HUES64 (cell line): ENCODE data around the gene MAML3.

Experiments
- H3K27ac ChIP-seq: 2 replicates; pipeline ENCODE4 v1.7.0; 2013; ENCODE audit warnings: low read depth, low read length, inconsistent platforms
- H3K27me3 ChIP-seq: 2 replicates; pipeline ENCODE4 v1.6.1; 2013; ENCODE audit warnings: mild to moderate bottlenecking, low read length; ENCODE audit not compliant: insufficient read depth
- H3K36me3 ChIP-seq: 2 replicates; pipeline ENCODE4 v1.6.1; 2013; ENCODE audit warnings: mild to moderate bottlenecking, low read length; ENCODE audit not compliant: insufficient read depth
- H3K4me1 ChIP-seq: 2 replicates; pipeline ENCODE4 v1.6.1; 2013; ENCODE audit warnings: mild to moderate bottlenecking, low read length, moderate library complexity; ENCODE audit not compliant: insufficient read depth
- H3K4me3 ChIP-seq: 2 replicates; pipeline ENCODE4 v1.5.1; 2013; ENCODE audit warnings: mild to moderate bottlenecking, low read length, moderate library complexity
- H3K9ac ChIP-seq: 2 replicates; pipeline ENCODE4 v1.6.1; 2013; ENCODE audit warnings: mild to moderate bottlenecking, low read depth, low read length
- H3K9me3 ChIP-seq: 2 replicates; pipeline ENCODE4 v1.6.1; 2013; ENCODE audit warnings: low read depth, low read length; ENCODE audit not compliant: insufficient read depth
- WGBS: fragments of 150-250, 120-280 bp; methylation state at CpG from one replicate; pipeline ENCODE4 v1.1.7; 2013; ENCODE audit warnings: missing lambda C conversion rate; 5-methylcytosine and 5-hydroxymethylcytosine counted together

The MAML3 gene

GRCh38 chr4:140097572-140097971 lies 56.4 kb downstream of the MAML3 start:
- H3K4me1 ChIP-seq: peaks cover 42% of the 10 kb centered on the region
- 80% methylated on average over 4 of the region's 4 CpGs for WGBS
- H3K27ac ChIP-seq: no peak overlapping the region
- no peak overlapping the region for H3K9ac ChIP-seq
- H3K9me3 ChIP-seq: no peaks in the 10 kb centered on the region
- no peak overlapping the region for H3K4me3 ChIP-seq
- H3K36me3 ChIP-seq: no peaks in the 10 kb centered on the region
- no peaks in the 10 kb centered on the region for H3K27me3 ChIP-seq

- Histone ChIP-seq H3K27me3 (no peaks in the 10 kb centered on the region), H3K4me3 (no peak overlapping the region), H3K4me1 (peaks cover 47% of the 10 kb centered on the region), H3K36me3 (no peaks in the 10 kb centered on the region), H3K27ac (no peak overlapping the region), H3K9ac (no peak overlapping the region), H3K9me3 (no peaks in the 10 kb centered on the region)
- 92% methylated on average over 2 of the region's 2 CpGs for WGBS
These were observed 57.1 kb downstream of the MAML3 start for GRCh38 chr4:140096921-140097320.

- no peak overlapping the region for H3K9ac ChIP-seq
- H3K27ac ChIP-seq: no peak overlapping the region
- no peaks in the 10 kb centered on the region for H3K9me3 ChIP-seq
- H3K4me3 ChIP-seq: no peak overlapping the region
- 91% methylated on average over 4 of the region's 5 CpGs for WGBS
- no peaks in the 10 kb centered on the region for H3K27me3 ChIP-seq
- peaks cover 50% of the 10 kb centered on the region for H3K4me1 ChIP-seq
- no peaks in the 10 kb centered on the region for H3K36me3 ChIP-seq
These were observed 57.5 kb downstream of the MAML3 start for GRCh38 chr4:140096483-140096861.

GRCh38 chr4:140095694-140096482 lies 58.1 kb downstream of the MAML3 start:
- Histone ChIP-seq H3K27ac (no peak overlapping the region), H3K27me3 (no peaks in the 10 kb centered on the region), H3K4me1 (peaks cover 56% of the 10 kb centered on the region), H3K9ac (no peak overlapping the region), H3K36me3 (no peaks in the 10 kb centered on the region), H3K4me3 (no peak overlapping the region), H3K9me3 (no peaks in the 10 kb centered on the region)
- 85% methylated on average over 9 of the region's 9 CpGs for WGBS

GRCh38 chr4:140094438-140095420 lies 59.3 kb downstream of the MAML3 start:
- no peaks in the 10 kb centered on the region for H3K9me3 ChIP-seq
- H3K27ac ChIP-seq: no peak overlapping the region
- H3K36me3 ChIP-seq: no peaks in the 10 kb centered on the region
- 35% methylated on average over 17 of the region's 17 CpGs for WGBS
- no peak overlapping the region for H3K4me3 ChIP-seq
- H3K4me1 ChIP-seq: peaks cover 62% of the 10 kb centered on the region
- no peaks in the 10 kb centered on the region for H3K27me3 ChIP-seq
- no peak overlapping the region for H3K9ac ChIP-seq

GRCh38 chr4:140092094-140092851 lies 61.7 kb downstream of the MAML3 start:
- Histone ChIP-seq H3K36me3 (no peaks in the 10 kb centered on the region), H3K9ac (no peak overlapping the region), H3K9me3 (no peaks in the 10 kb centered on the region), H3K27me3 (no peaks in the 10 kb centered on the region), H3K4me1 (peaks cover 59% of the 10 kb centered on the region), H3K27ac (peak overlapping the region; percentile 50; the same call in 1 of the 2 replicates), H3K4me3 (peak overlapping the region; percentile 33)
- 10% methylated on average over 21 of the region's 23 CpGs for WGBS

GRCh38 chr4:140091305-140091704 lies 62.7 kb downstream of the MAML3 start:
- H3K27ac ChIP-seq: no peak overlapping the region
- H3K9ac ChIP-seq: no peak overlapping the region
- H3K9me3 ChIP-seq: no peaks in the 10 kb centered on the region
- no peak overlapping the region for H3K4me3 ChIP-seq
- no peaks in the 10 kb centered on the region for H3K36me3 ChIP-seq
- H3K4me1 ChIP-seq: peaks cover 56% of the 10 kb centered on the region
- H3K27me3 ChIP-seq: no peaks in the 10 kb centered on the region

- Histone ChIP-seq H3K27me3 (no peaks in the 10 kb centered on the region), H3K9ac (no peak overlapping the region), H3K4me3 (no peak overlapping the region), H3K9me3 (no peaks in the 10 kb centered on the region), H3K4me1 (peaks cover 54% of the 10 kb centered on the region), H3K36me3 (no peaks in the 10 kb centered on the region), H3K27ac (peak overlapping the region; percentile 26; the same call in 1 of the 2 replicates)
- 55% methylated on average over 5 of the region's 5 CpGs for WGBS
These were observed 63.7 kb downstream of the MAML3 start for GRCh38 chr4:140090215-140090731.

GRCh38 chr4:140089216-140089615 lies 64.8 kb downstream of the MAML3 start:
- Histone ChIP-seq H3K9ac (no peak overlapping the region), H3K4me3 (no peak overlapping the region), H3K9me3 (no peaks in the 10 kb centered on the region), H3K36me3 (no peaks in the 10 kb centered on the region), H3K27me3 (no peaks in the 10 kb centered on the region), H3K27ac (no peak overlapping the region), H3K4me1 (peaks cover 54% of the 10 kb centered on the region)

GRCh38 chr4:140088323-140088967 lies 65.5 kb downstream of the MAML3 start:
- Histone ChIP-seq H3K4me3 (no peak overlapping the region), H3K36me3 (no peaks in the 10 kb centered on the region), H3K9ac (no peak overlapping the region), H3K4me1 (peaks cover 47% of the 10 kb centered on the region), H3K27ac (no peak overlapping the region), H3K27me3 (no peaks in the 10 kb centered on the region), H3K9me3 (no peaks in the 10 kb centered on the region)
- WGBS: 93% methylated on average over 5 of the region's 5 CpGs
